ENCODE results near the gene BCHE. TPM values are rescaled to one million over a fixed set of nuclear protein-coding genes. Genes with fewer than 3 reads are reported as not detected.

Gene BCHE
- total RNA-seq, 1 experiment from 2014 or later, result 22.4 TPM

DNA sequence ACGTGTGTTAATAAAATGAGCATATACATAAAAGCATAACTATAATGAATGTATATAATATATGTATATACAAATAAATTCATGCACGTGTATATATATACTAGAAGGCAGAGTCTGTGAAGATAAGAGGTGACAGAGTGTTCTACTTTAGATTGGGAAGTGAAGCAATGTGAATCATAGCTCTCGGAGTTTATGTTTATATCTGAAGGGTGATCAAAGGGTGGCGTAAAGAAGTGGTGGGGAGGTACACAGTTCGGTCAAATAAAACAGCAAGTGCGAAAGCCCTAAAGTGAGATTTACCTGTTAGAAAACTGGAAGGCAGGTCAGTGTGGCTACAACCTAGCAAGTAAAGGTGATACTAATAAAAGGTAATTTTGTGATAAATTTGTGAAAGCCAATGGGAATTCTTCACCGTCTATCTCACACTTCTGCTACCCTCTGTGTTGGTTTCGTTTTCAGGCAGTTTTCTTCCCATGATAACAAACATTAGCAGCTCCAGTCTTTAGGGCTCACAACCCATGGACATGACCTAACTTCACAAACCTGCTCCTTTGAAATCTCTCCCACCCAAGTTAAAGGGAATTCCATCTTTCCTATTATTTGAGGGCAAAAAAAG lies 46.7 kb upstream of the BCHE start:
- TF ChIP-seq EZH2 (IDR thresholded peaks at IDR 0.05; ENCODE audit: borderline replicate concordance, low read depth, low read length, poor library complexity, severe bottlenecking), result no peak
- TF ChIP-seq CTCF (conservative IDR thresholded peaks at IDR 0.05; ENCODE audit: low read depth, low read length), result no peak
- ChIA-PET CTCF (no interaction called here), POLR2A (ENCODE audit: low non-redundant PET) (no interaction called here)
- Histone ChIP-seq H3K27ac (ENCODE audit: low read depth, low read length, poor library complexity, severe bottlenecking) (no peak overlapping the region), H3K36me3 (ENCODE audit: insufficient read depth, low read length, poor library complexity, severe bottlenecking) (no peaks in the 10 kb centered on the region), H3K4me1 (ENCODE audit: insufficient read depth, low read length, poor library complexity, severe bottlenecking) (no peaks in the 10 kb centered on the region), H3K27me3 (replicated peaks; ENCODE audit: insufficient read depth, low read depth, low read length, poor library complexity) (no peaks in the 10 kb centered on the region), H3K4me3 (ENCODE audit: low read depth, low read length, poor library complexity, severe bottlenecking) (no peak overlapping the region), H3K9me3 (ENCODE audit: low read depth, low read length, poor library complexity, severe bottlenecking) (no peaks in the 10 kb centered on the region)
- DNase-seq (ENCODE audit: low spot score), result no peak
- BruUV-seq (replicated peaks), result no TSS peak
- intact Hi-C loops (cut with micrococcal nuclease; ENCODE audit: unreplicated experiment), result no loop called here

DNA sequence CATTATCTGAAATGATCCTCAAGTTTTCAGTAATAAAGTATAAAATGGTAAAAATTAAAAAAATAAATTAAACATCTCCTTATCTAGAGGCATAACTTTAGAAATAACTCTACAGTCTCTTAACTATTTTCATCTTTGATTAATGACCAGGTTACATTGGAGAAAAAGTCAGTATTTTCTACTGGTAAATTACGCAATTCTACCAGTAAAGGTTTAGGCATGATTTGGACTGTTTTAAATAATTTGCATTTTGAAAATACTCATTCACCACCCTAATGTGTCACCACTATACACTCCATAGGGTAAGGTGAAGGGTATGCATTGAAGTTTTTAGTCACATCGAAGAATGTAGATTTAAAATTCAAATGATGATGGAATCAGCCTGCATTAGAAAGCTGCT lies 45.9 kb upstream of the BCHE start:
- no peak for DNase-seq (ENCODE audit: low spot score)
- ChIA-PET POLR2A (ENCODE audit: low non-redundant PET) (no interaction called here), CTCF (no interaction called here)
- Histone ChIP-seq H3K36me3 (ENCODE audit: insufficient read depth, low read length, poor library complexity, severe bottlenecking) (no peaks in the 10 kb centered on the region), H3K4me3 (ENCODE audit: low read depth, low read length, poor library complexity, severe bottlenecking) (no peak overlapping the region), H3K27me3 (replicated peaks; ENCODE audit: insufficient read depth, low read depth, low read length, poor library complexity) (no peaks in the 10 kb centered on the region), H3K4me1 (ENCODE audit: insufficient read depth, low read length, poor library complexity, severe bottlenecking) (no peaks in the 10 kb centered on the region), H3K27ac (ENCODE audit: low read depth, low read length, poor library complexity, severe bottlenecking) (no peak overlapping the region), H3K9me3 (ENCODE audit: low read depth, low read length, poor library complexity, severe bottlenecking) (no peaks in the 10 kb centered on the region)
- no peak for TF ChIP-seq CTCF (conservative IDR thresholded peaks at IDR 0.05; ENCODE audit: low read depth, low read length)
- no peak for TF ChIP-seq EZH2 (IDR thresholded peaks at IDR 0.05; ENCODE audit: borderline replicate concordance, low read depth, low read length, poor library complexity, severe bottlenecking)
- intact Hi-C loops (cut with micrococcal nuclease; ENCODE audit: unreplicated experiment), result no loop called here
- no TSS peak for BruUV-seq (replicated peaks)

DNA sequence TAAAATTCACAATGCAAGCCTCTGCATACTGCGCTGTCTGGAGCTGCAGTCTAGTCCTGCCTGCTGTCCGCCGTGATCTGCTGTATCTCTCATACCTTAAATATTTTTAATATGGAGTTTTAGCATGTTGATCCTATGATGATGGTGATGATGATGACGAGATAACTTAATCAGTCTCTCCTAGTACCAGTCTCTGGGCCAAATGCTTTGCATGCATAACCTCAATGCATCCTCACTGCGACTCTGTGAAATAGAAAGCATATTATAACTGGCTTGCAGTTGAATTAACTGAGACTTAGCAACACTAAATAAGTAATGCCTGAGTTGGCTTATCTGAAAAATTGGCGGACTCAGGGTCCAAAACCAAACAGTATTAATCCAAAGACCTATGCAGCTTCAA lies 38.4 kb upstream of the BCHE start:
- H3K4me3 ChIP-seq (ENCODE audit: low read depth, low read length, poor library complexity, severe bottlenecking), result no peak overlapping the region
- H3K36me3 ChIP-seq (ENCODE audit: insufficient read depth, low read length, poor library complexity, severe bottlenecking), result no peaks in the 10 kb centered on the region
- no peaks in the 10 kb centered on the region for H3K4me1 ChIP-seq (ENCODE audit: insufficient read depth, low read length, poor library complexity, severe bottlenecking)
- ChIA-PET CTCF (no interaction called here), POLR2A (ENCODE audit: low non-redundant PET) (no interaction called here)
- H3K9me3 ChIP-seq (ENCODE audit: low read depth, low read length, poor library complexity, severe bottlenecking), result no peaks in the 10 kb centered on the region
- TF ChIP-seq CTCF (conservative IDR thresholded peaks at IDR 0.05; ENCODE audit: low read depth, low read length), result no peak
- no peak for TF ChIP-seq EZH2 (IDR thresholded peaks at IDR 0.05; ENCODE audit: borderline replicate concordance, low read depth, low read length, poor library complexity, severe bottlenecking)
- intact Hi-C loops (cut with micrococcal nuclease; ENCODE audit: unreplicated experiment), result no loop called here
- no peaks in the 10 kb centered on the region for H3K27me3 ChIP-seq (replicated peaks; ENCODE audit: insufficient read depth, low read depth, low read length, poor library complexity)
- BruUV-seq (replicated peaks), result no TSS peak
- H3K27ac ChIP-seq (ENCODE audit: low read depth, low read length, poor library complexity, severe bottlenecking), result no peak overlapping the region
- DNase-seq (ENCODE audit: low spot score), result no peak
